HCT116 (cell line): Measurements from ENCODE around the gene SPSB1. TPM values are rescaled to one million over a fixed set of nuclear protein-coding genes. Genes with fewer than 3 reads are reported as not detected.

Experiments used
- ATAC-seq: fragments of 200-7000 bp; cut with Tn5 transposase; 2 replicates; pipeline ENCODE4 v1.9.1; 2020; ENCODE audit warnings: mild to moderate bottlenecking, moderate library complexity
- BruUV-seq: library from RNA; stranded (reverse); fragments of 400-500 nt; replicated peaks from 2 replicates; lab custom pipeline; 2021; lab: Mats Ljungman, UMichigan
- CTCF ChIA-PET: fragments of 300-600 bp; sonication (Branson Sonifier 250); formaldehyde crosslinking; loops from one replicate; lab custom pipeline; 2021; ENCODE audit warnings: antibody characterized with exemption; lab: Charles Lee
- POLR2A ChIA-PET: fragments of 300-600, 350-600 bp; sonication (Branson Sonifier 250); formaldehyde crosslinking; loops from one replicate; lab custom pipeline; 2021; ENCODE audit warnings: antibody characterized with exemption; lab: Charles Lee
- RAD21 ChIA-PET, 2 experiments: fragments of 300-600 bp; sonication (Branson Sonifier 250); formaldehyde crosslinking; loops; one replicate each; lab custom pipeline; 2023; ENCODE audit warnings: low total read pairs in 2 of 2; ENCODE audit not compliant: uncharacterized antibody in 2 of 2, unreplicated experiment in 2 of 2, low non-redundant PET in 1 of 2; lab: Charles Lee
- DNase-seq: peaks from one replicate; pipeline ENCODE4 v3.0.0-alpha.2; 2010; ENCODE audit warnings: low read depth, low spot score
- H2AFZ ChIP-seq: fragments of 200-600 bp; shearing (Covaris generic), sonication (generic); 2 replicates; pipeline ENCODE4 v1.6.1; 2017; ENCODE audit warnings: low read depth, mixed run types, mixed read lengths, antibody characterized with exemption, low read length; ENCODE audit not compliant: poor library complexity, severe bottlenecking
- H3K27ac ChIP-seq: 2 replicates; pipeline ENCODE4 v1.5.1; 2012; ENCODE audit warnings: low read depth, low read length
- H3K27me3 ChIP-seq: fragments of 200-600 bp; sonication (generic); 2 replicates; pipeline ENCODE4 v1.6.1; 2016; ENCODE audit warnings: mixed run types, low read length, mixed read lengths; ENCODE audit not compliant: insufficient read depth
- H3K36me3 ChIP-seq, 2 experiments: fragments of 200-500 bp in 1 of 2; fragments of 200-600 bp in 1 of 2; sonication (Bioruptor generic) in 1 of 2; sonication (generic) in 1 of 2; 2 replicates each; pipeline versions ENCODE4 v1.5.1 to v1.6.1; 2014 to 2016; ENCODE audit warnings: low read length in 2 of 2, inconsistent platforms in 1 of 2, mixed read lengths in 1 of 2, mixed run types in 1 of 2; ENCODE audit not compliant: insufficient read depth in 2 of 2, control insufficient read depth in 1 of 2
- H3K4me1 ChIP-seq, 2 experiments: fragments of 200-600 bp in 1 of 2; sonication (generic) in 1 of 2; 2 replicates each; pipeline versions ENCODE4 v1.5.1 to v1.6.1; 2012 to 2017; ENCODE audit warnings: low read length in 2 of 2, inconsistent platforms in 1 of 2, mild to moderate bottlenecking in 1 of 2, mixed read lengths in 1 of 2, mixed run types in 1 of 2, moderate library complexity in 1 of 2; ENCODE audit not compliant: insufficient read depth in 2 of 2, control insufficient read depth in 1 of 2
- H3K4me2 ChIP-seq: fragments of 200-600 bp; sonication (generic); 2 replicates; pipeline ENCODE4 v1.6.1; 2017; ENCODE audit warnings: mixed run types, low read length, mixed read lengths
- H3K4me3 ChIP-seq, 2 experiments: fragments of 200-600 bp in 1 of 2; sonication (generic) in 1 of 2; replicated peaks in 1 of 2; 2 replicates each; pipeline ENCODE4 v1.5.1; 2011 to 2016; ENCODE audit warnings: low read length in 2 of 2, control low read depth in 1 of 2, low read depth in 1 of 2, mild to moderate bottlenecking in 1 of 2, mixed read lengths in 1 of 2, mixed run types in 1 of 2
- H3K79me2 ChIP-seq: fragments of 200-600 bp; sonication (generic); 2 replicates; pipeline ENCODE4 v1.6.1; 2017; ENCODE audit warnings: mild to moderate bottlenecking, mixed run types, low read length, moderate library complexity, mixed read lengths; ENCODE audit not compliant: insufficient read depth
- H3K9ac ChIP-seq: fragments of 200-600 bp; sonication (generic); 2 replicates; pipeline ENCODE4 v1.6.1; 2016; ENCODE audit warnings: low read length, mixed read lengths
- H3K9me2 ChIP-seq: fragments of 200-600 bp; sonication (generic), shearing (Covaris generic); 2 replicates; pipeline ENCODE4 v1.6.1; 2017; ENCODE audit warnings: mixed run types, mild to moderate bottlenecking, moderate library complexity; ENCODE audit not compliant: insufficient read depth
- H3K9me3 ChIP-seq, 2 experiments: fragments of 200-500 bp in 1 of 2; fragments of 200-600 bp in 1 of 2; sonication (Bioruptor generic) in 1 of 2; sonication (generic) in 1 of 2; 2 replicates each; pipeline ENCODE4 v1.6.1; 2014 to 2017; ENCODE audit warnings: low read length in 2 of 2, mixed read lengths in 2 of 2, inconsistent platforms in 1 of 2, low read depth in 1 of 2, mild to moderate bottlenecking in 1 of 2, mixed run types in 1 of 2, moderate library complexity in 1 of 2; ENCODE audit not compliant: control insufficient read depth in 1 of 2, insufficient read depth in 1 of 2
- H4K20me1 ChIP-seq: fragments of 200-600 bp; sonication (generic), shearing (Covaris generic); 2 replicates; pipeline ENCODE4 v1.6.1; 2017; ENCODE audit warnings: mixed run types, mild to moderate bottlenecking, moderate library complexity; ENCODE audit not compliant: insufficient read depth
- EGR1 ChIP-seq: IDR thresholded peaks from 2 replicates; pipeline ENCODE4 v1.6.1; 2012; ENCODE audit warnings: low read depth
- ELF1 ChIP-seq: IDR thresholded peaks from 2 replicates; pipeline ENCODE4 v1.6.1; 2012; ENCODE audit warnings: low read depth, borderline replicate concordance
- EZH2 ChIP-seq: fragments of 200-600 bp; sonication (generic); IDR thresholded peaks from 2 replicates; pipeline ENCODE4 v1.6.1; 2017; ENCODE audit warnings: antibody characterized with exemption, mixed run types
- EZH2phosphoT487 ChIP-seq: fragments of 200-600 bp; IDR thresholded peaks from 2 replicates; pipeline ENCODE4 v1.6.1; 2018; ENCODE audit warnings: antibody characterized with exemption, borderline replicate concordance
- JUND ChIP-seq: IDR thresholded peaks from 2 replicates; pipeline ENCODE4 v1.6.1; 2012
- RAD21 ChIP-seq: IDR thresholded peaks from 2 replicates; pipeline ENCODE4 v1.6.1; 2012; ENCODE audit warnings: low read depth, mild to moderate bottlenecking
- SIN3A ChIP-seq: IDR thresholded peaks from 2 replicates; pipeline ENCODE4 v1.6.1; 2012; ENCODE audit warnings: low read depth
- SP1 ChIP-seq: IDR thresholded peaks from 2 replicates; pipeline ENCODE4 v1.6.1; 2012; ENCODE audit warnings: low read depth
- TCF7L2 ChIP-seq: IDR thresholded peaks from 2 replicates; pipeline ENCODE4 v1.7.0; 2011; ENCODE audit warnings: borderline replicate concordance, inconsistent platforms; ENCODE audit not compliant: insufficient read depth, insufficient read length; ENCODE audit errors: extremely low read depth
- YY1 ChIP-seq: IDR thresholded peaks from 2 replicates; pipeline ENCODE4 v1.6.1; 2011; ENCODE audit warnings: low read length, low read depth, moderate library complexity, mild to moderate bottlenecking; ENCODE audit not compliant: insufficient replicate concordance; ENCODE audit errors: extremely low read depth
- ZFX ChIP-seq: fragments of 450-650 bp; IDR thresholded peaks from 2 replicates; pipeline ENCODE4 v1.6.1; 2017
- ZNF274 ChIP-seq: fragments of 200-500 bp; sonication (Bioruptor generic); IDR thresholded peaks from 2 replicates; pipeline ENCODE4 v1.6.1; 2014; ENCODE audit warnings: mild to moderate bottlenecking, low read depth, low read length, inconsistent platforms
- intact Hi-C: fragments of 100-400 bp; cut with micrococcal nuclease; formaldehyde crosslinking; loops from 2 replicates; pipeline ENCODE4 v1.10.0; 2022
- total RNA-seq: library from RNA; stranded (reverse); gene quantifications from one replicate; pipeline ENCODE4 v1.2.1, GENCODE V29; 2021; ENCODE audit not compliant: unreplicated experiment
- TF ChIP-seq, protein P1 (sequence below), 3 experiments: fragments of 200-600 bp in 1 of 3; sonication (generic) in 1 of 3; IDR thresholded peaks in 2 of 3; conservative IDR thresholded peaks in 1 of 3; 2 replicates each; pipeline ENCODE4 v1.5.1; 2012 to 2017; ENCODE audit warnings: low read depth in 2 of 3, low read length in 2 of 3, antibody characterized with exemption in 1 of 3, borderline replicate concordance in 1 of 3, control low read depth in 1 of 3, mild to moderate bottlenecking in 1 of 3, mixed read lengths in 1 of 3, mixed run types in 1 of 3, moderate library complexity in 1 of 3; ENCODE audit not compliant: insufficient read depth in 1 of 3
- TF ChIP-seq, protein P2 (sequence below): IDR thresholded peaks from 2 replicates; pipeline ENCODE4 v1.6.1; 2011; ENCODE audit warnings: mild to moderate bottlenecking, low read length, moderate library complexity; ENCODE audit not compliant: insufficient replicate concordance; ENCODE audit errors: extremely low read depth
- TF ChIP-seq, protein P3 (sequence below): IDR thresholded peaks from 2 replicates; pipeline ENCODE4 v1.6.1; 2012

Gene SPSB1
- total RNA-seq, 1 experiment from 2014 or later: 10.8 TPM

DNA sequence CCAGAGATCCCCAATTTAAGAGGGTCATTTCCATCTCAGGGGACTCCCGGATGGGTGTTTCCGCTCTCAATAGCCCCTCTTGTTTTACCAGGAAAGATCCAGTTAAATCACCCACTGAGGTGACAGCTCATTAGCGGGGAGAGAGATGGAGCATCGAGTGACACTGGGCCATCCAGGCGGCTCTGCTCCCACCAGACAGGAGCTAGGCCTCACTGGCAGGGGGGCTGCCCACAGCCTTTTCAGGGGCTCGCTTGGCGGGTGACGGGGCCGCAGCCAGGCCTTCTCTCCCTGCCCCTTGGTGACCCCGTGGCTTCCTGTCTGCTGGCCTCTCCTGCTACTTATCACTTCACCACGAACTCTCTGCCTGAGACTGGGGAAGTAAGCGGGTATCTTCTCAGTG is 26.7 kb upstream of the SPSB1 start:
- Histone ChIP-seq H3K4me2 (no peak overlapping the region), H3K27me3 (no peaks in the 10 kb centered on the region), H3K9ac (no peak overlapping the region), H3K9me2 (no peaks in the 10 kb centered on the region), H3K27ac (no peak overlapping the region), H4K20me1 (no peaks in the 10 kb centered on the region), H3K4me1 (peaks cover 13 to 18% of the 10 kb centered on the region in 2 experiments), H3K9me3 (no peaks in the 10 kb centered on the region), H2AFZ (no peak overlapping the region), H3K36me3 (no peaks in the 10 kb centered on the region), H3K79me2 (no peaks in the 10 kb centered on the region), H3K4me3 (no peak overlapping the region)
- ATAC-seq (no peak), DNase-seq (no peak)
- RAD21 ChIA-PET: no interaction called here
- intact Hi-C loops: loop anchor here (5.0 kb wide), 1 partner anchor 306 kb away; no protein-coding TSS in a partner anchor
- TF ChIP-seq TCF7L2 (no peak), EZH2phosphoT487 (no peak), JUND (no peak), RAD21 (no peak), EZH2 (no peak), EGR1 (no peak), ZFX (no peak), SP1 (no peak), ELF1 (no peak), SIN3A (no peak), YY1 (no peak), ZNF274 (no peak)
- TF ChIP-seq, protein P1, sequence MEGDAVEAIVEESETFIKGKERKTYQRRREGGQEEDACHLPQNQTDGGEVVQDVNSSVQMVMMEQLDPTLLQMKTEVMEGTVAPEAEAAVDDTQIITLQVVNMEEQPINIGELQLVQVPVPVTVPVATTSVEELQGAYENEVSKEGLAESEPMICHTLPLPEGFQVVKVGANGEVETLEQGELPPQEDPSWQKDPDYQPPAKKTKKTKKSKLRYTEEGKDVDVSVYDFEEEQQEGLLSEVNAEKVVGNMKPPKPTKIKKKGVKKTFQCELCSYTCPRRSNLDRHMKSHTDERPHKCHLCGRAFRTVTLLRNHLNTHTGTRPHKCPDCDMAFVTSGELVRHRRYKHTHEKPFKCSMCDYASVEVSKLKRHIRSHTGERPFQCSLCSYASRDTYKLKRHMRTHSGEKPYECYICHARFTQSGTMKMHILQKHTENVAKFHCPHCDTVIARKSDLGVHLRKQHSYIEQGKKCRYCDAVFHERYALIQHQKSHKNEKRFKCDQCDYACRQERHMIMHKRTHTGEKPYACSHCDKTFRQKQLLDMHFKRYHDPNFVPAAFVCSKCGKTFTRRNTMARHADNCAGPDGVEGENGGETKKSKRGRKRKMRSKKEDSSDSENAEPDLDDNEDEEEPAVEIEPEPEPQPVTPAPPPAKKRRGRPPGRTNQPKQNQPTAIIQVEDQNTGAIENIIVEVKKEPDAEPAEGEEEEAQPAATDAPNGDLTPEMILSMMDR (IDR thresholded peaks at IDR 0.05 in 2 of 3, conservative IDR thresholded peaks at IDR 0.05 in 1 of 3; ENCODE audit: borderline replicate concordance in 1 of 3, insufficient read depth in 1 of 3, low read depth in 2 of 3, low read length in 2 of 3): no peak
- TF ChIP-seq, protein P2, sequence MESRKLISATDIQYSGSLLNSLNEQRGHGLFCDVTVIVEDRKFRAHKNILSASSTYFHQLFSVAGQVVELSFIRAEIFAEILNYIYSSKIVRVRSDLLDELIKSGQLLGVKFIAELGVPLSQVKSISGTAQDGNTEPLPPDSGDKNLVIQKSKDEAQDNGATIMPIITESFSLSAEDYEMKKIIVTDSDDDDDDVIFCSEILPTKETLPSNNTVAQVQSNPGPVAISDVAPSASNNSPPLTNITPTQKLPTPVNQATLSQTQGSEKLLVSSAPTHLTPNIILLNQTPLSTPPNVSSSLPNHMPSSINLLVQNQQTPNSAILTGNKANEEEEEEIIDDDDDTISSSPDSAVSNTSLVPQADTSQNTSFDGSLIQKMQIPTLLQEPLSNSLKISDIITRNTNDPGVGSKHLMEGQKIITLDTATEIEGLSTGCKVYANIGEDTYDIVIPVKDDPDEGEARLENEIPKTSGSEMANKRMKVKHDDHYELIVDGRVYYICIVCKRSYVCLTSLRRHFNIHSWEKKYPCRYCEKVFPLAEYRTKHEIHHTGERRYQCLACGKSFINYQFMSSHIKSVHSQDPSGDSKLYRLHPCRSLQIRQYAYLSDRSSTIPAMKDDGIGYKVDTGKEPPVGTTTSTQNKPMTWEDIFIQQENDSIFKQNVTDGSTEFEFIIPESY: no peak
- TF ChIP-seq, protein P3, sequence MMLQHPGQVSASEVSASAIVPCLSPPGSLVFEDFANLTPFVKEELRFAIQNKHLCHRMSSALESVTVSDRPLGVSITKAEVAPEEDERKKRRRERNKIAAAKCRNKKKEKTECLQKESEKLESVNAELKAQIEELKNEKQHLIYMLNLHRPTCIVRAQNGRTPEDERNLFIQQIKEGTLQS: no peak
- POLR2A ChIA-PET: no interaction called here
- CTCF ChIA-PET: interaction anchor here (2.3 to 3.1 kb wide), 2 partner anchors 191 to 225 kb away, joined by 6 to 27 read pairs; no protein-coding TSS in a partner anchor
- no TSS peak for BruUV-seq
